HEK293 (cell line): Measurements from ENCODE around the gene GNAZ.

ENCODE experiments used
- CTCF ChIA-PET: fragments of 350-600 bp; formaldehyde crosslinking; extraction: SDS; loops from one replicate; lab custom pipeline; 2021; ENCODE audit warnings: antibody characterized with exemption; lab: Yijun Ruan, JAX
- POLR2A ChIA-PET: fragments of 300-600 bp; formaldehyde crosslinking; extraction: SDS; loops from one replicate; lab custom pipeline; 2020; ENCODE audit warnings: antibody characterized with exemption, inconsistent platforms; lab: Yijun Ruan, JAX
- H3K27ac ChIP-seq: fragments of 200-500 bp; sonication (Bioruptor generic); 2 replicates; pipeline ENCODE4 v1.5.1; 2014; ENCODE audit warnings: low read depth, low read length, control low read depth, inconsistent platforms; ENCODE audit errors: extremely low read depth
- H3K36me3 ChIP-seq, 2 experiments: fragments of 200-500 bp in 1 of 2; sonication (Bioruptor generic) in 1 of 2; 1 replicate in 1 of 2; 2 replicates in 1 of 2; pipeline ENCODE4 v1.5.1; 2014 to 2017; ENCODE audit warnings: inconsistent platforms in 2 of 2, low read length in 2 of 2; ENCODE audit not compliant: control insufficient read depth in 2 of 2, insufficient read depth in 1 of 2
- H3K4me1 ChIP-seq: fragments of 200-500 bp; sonication (Bioruptor generic); 2 replicates; pipeline ENCODE4 v1.5.1; 2014; ENCODE audit warnings: mild to moderate bottlenecking, low read length, inconsistent platforms; ENCODE audit not compliant: control insufficient read depth, insufficient read depth
- H3K4me3 ChIP-seq: 2 replicates; pipeline ENCODE4 v1.5.1; 2011; ENCODE audit warnings: low read depth, mild to moderate bottlenecking, control low read depth, low read length, moderate library complexity
- H3K9me3 ChIP-seq: fragments of 200-500 bp; sonication (Bioruptor generic); 2 replicates; pipeline ENCODE4 v1.5.1; 2014; ENCODE audit warnings: low read depth, low read length, inconsistent platforms; ENCODE audit not compliant: control insufficient read depth, insufficient read depth
- GFI1B ChIP-seq: fragments of 450-650 bp; formaldehyde crosslinking; IDR thresholded peaks from 2 replicates; pipeline ENCODE4 v1.5.1; 2016; ENCODE audit warnings: missing biosample characterization, missing genetic modification characterization
- GLIS2 ChIP-seq: fragments of 450-650 bp; formaldehyde crosslinking; IDR thresholded peaks from 2 replicates; pipeline ENCODE4 v1.5.1; 2016; ENCODE audit warnings: missing biosample characterization, missing genetic modification characterization
- KLF7 ChIP-seq: fragments of 450-650 bp; formaldehyde crosslinking; IDR thresholded peaks from 2 replicates; pipeline ENCODE4 v1.5.1; 2016; ENCODE audit warnings: missing biosample characterization, missing genetic modification characterization, borderline replicate concordance
- KLF9 ChIP-seq: fragments of 450-650 bp; formaldehyde crosslinking; IDR thresholded peaks from 2 replicates; pipeline ENCODE4 v1.5.1; 2016; ENCODE audit warnings: missing biosample characterization, missing genetic modification characterization, low read depth
- REPIN1 ChIP-seq: fragments of 450-650 bp; formaldehyde crosslinking; IDR thresholded peaks from 2 replicates; pipeline ENCODE4 v1.5.1; 2017; ENCODE audit warnings: missing biosample characterization, missing genetic modification characterization, low read depth
- SCRT1 ChIP-seq: fragments of 450-650 bp; formaldehyde crosslinking; IDR thresholded peaks from 2 replicates; pipeline ENCODE4 v1.5.1; 2016; ENCODE audit warnings: missing biosample characterization, missing genetic modification characterization, borderline replicate concordance
- SP2 ChIP-seq: fragments of 450-650 bp; formaldehyde crosslinking; IDR thresholded peaks from 2 replicates; pipeline ENCODE4 v1.5.1; 2016; ENCODE audit warnings: missing biosample characterization, missing genetic modification characterization
- ZFHX2 ChIP-seq: fragments of 450-650 bp; formaldehyde crosslinking; conservative IDR thresholded peaks from 2 replicates; pipeline ENCODE4 v1.5.1; 2016; ENCODE audit warnings: missing biosample characterization, missing genetic modification characterization
- ZFP37 ChIP-seq: fragments of 450-650 bp; formaldehyde crosslinking; IDR thresholded peaks from 2 replicates; pipeline ENCODE4 v1.5.1; 2016; ENCODE audit warnings: missing biosample characterization, missing genetic modification characterization
- ZNF155 ChIP-seq: fragments of 450-650 bp; formaldehyde crosslinking; IDR thresholded peaks from 2 replicates; pipeline ENCODE4 v1.5.1; 2016; ENCODE audit warnings: missing biosample characterization, missing genetic modification characterization
- ZNF214 ChIP-seq: fragments of 450-650 bp; formaldehyde crosslinking; IDR thresholded peaks from 2 replicates; pipeline ENCODE4 v1.5.1; 2017; ENCODE audit warnings: missing biosample characterization, mild to moderate bottlenecking, missing genetic modification characterization, borderline replicate concordance
- ZNF223 ChIP-seq: fragments of 450-650 bp; formaldehyde crosslinking; IDR thresholded peaks from 2 replicates; pipeline ENCODE4 v1.5.1; 2016; ENCODE audit warnings: missing biosample characterization, missing genetic modification characterization
- ZNF23 ChIP-seq: fragments of 450-650 bp; formaldehyde crosslinking; IDR thresholded peaks from 2 replicates; pipeline ENCODE4 v1.5.1; 2016; ENCODE audit warnings: missing biosample characterization, missing genetic modification characterization, borderline replicate concordance
- ZNF302 ChIP-seq: fragments of 450-650 bp; formaldehyde crosslinking; IDR thresholded peaks from 2 replicates; pipeline ENCODE4 v1.5.1; 2016; ENCODE audit warnings: missing biosample characterization, missing genetic modification characterization, low read depth
- ZNF416 ChIP-seq: fragments of 450-650 bp; formaldehyde crosslinking; IDR thresholded peaks from 2 replicates; pipeline ENCODE4 v1.5.1; 2016; ENCODE audit warnings: missing biosample characterization, missing genetic modification characterization
- ZNF514 ChIP-seq: fragments of 450-650 bp; formaldehyde crosslinking; IDR thresholded peaks from 2 replicates; pipeline ENCODE4 v1.5.1; 2016; ENCODE audit warnings: missing biosample characterization, missing genetic modification characterization
- ZNF585B ChIP-seq: fragments of 450-650 bp; formaldehyde crosslinking; IDR thresholded peaks from 2 replicates; pipeline ENCODE4 v1.5.1; 2016; ENCODE audit warnings: missing biosample characterization, missing genetic modification characterization
- ZNF624 ChIP-seq: fragments of 450-650 bp; formaldehyde crosslinking; IDR thresholded peaks from 2 replicates; pipeline ENCODE4 v1.5.1; 2017; ENCODE audit warnings: missing biosample characterization, missing genetic modification characterization
- ZNF654 ChIP-seq: fragments of 450-650 bp; formaldehyde crosslinking; IDR thresholded peaks from 2 replicates; pipeline ENCODE4 v1.5.1; 2016; ENCODE audit warnings: low read depth, missing biosample characterization, missing genetic modification characterization
- ZNF747 ChIP-seq: fragments of 450-650 bp; formaldehyde crosslinking; IDR thresholded peaks from 2 replicates; pipeline ENCODE4 v1.5.1; 2016; ENCODE audit warnings: missing biosample characterization, missing genetic modification characterization
- ZSCAN30 ChIP-seq: fragments of 450-650 bp; IDR thresholded peaks from 2 replicates; pipeline ENCODE4 v1.5.1; 2018; ENCODE audit warnings: missing biosample characterization, mild to moderate bottlenecking, missing genetic modification characterization, moderate library complexity
- ZXDB ChIP-seq: fragments of 450-650 bp; formaldehyde crosslinking; IDR thresholded peaks from 2 replicates; pipeline ENCODE4 v1.5.1; 2016; ENCODE audit warnings: missing biosample characterization, missing genetic modification characterization
- TF ChIP-seq, protein P1 (sequence below): fragments of 450-650 bp; formaldehyde crosslinking; IDR thresholded peaks from 2 replicates; pipeline ENCODE4 v1.5.1; 2016; ENCODE audit warnings: missing biosample characterization, missing genetic modification characterization
- TF ChIP-seq, protein P2 (sequence below): fragments of 450-650 bp; formaldehyde crosslinking; optimal IDR thresholded peaks from 2 replicates; pipeline ENCODE3; 2016; ENCODE audit warnings: missing biosample characterization, mild to moderate bottlenecking, missing genetic modification characterization
- TF ChIP-seq, protein P3 (sequence below): fragments of 450-650 bp; formaldehyde crosslinking; IDR thresholded peaks from 2 replicates; pipeline ENCODE4 v1.5.1; 2016; ENCODE audit warnings: missing biosample characterization, missing genetic modification characterization
- TF ChIP-seq, protein P4 (sequence below): fragments of 450-650 bp; formaldehyde crosslinking; IDR thresholded peaks from 2 replicates; pipeline ENCODE4 v1.5.1; 2017; ENCODE audit warnings: missing biosample characterization, missing genetic modification characterization
- TF ChIP-seq, protein P5 (sequence below): fragments of 450-650 bp; formaldehyde crosslinking; IDR thresholded peaks from 2 replicates; pipeline ENCODE4 v1.5.1; 2016; ENCODE audit warnings: missing biosample characterization, missing genetic modification characterization
- TF ChIP-seq, protein P6 (sequence below): fragments of 450-650 bp; formaldehyde crosslinking; IDR thresholded peaks from 2 replicates; pipeline ENCODE4 v1.5.1; 2016; ENCODE audit warnings: missing biosample characterization, missing genetic modification characterization

Gene GNAZ

DNA sequence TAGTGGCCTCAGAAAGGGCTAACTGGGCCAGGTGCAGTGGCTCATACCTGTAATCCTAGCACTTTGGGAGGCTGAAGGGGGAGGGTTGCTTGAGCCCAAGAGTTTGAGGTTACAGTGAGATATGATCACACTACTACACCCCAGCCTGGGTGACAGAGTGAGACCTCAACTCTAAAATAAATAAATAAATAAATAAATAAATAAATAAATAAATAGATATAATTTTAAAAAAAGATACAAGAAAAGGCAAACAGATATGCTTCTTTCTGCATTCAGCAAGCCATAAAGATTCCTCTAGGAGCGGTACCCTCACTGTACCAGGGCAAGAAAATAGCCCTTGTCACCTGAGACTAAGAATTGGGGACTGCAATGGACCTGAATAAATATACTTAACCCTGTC, 72.8 kb downstream of the GNAZ start:
- H3K4me1 ChIP-seq = peaks cover 5% of the 10 kb centered on the region; the same call in 1 of the 2 replicates
- peaks cover 0 to 17% of the 10 kb centered on the region in 2 experiments; a peak in 1 of 3 replicates for H3K36me3 ChIP-seq
- H3K27ac ChIP-seq = no peak overlapping the region
- H3K9me3 ChIP-seq = no peaks in the 10 kb centered on the region
- H3K4me3 ChIP-seq = no peak overlapping the region
- POLR2A ChIA-PET = no interaction called here
- CTCF ChIA-PET = interaction anchor here (0.9 to 1.0 kb wide), 2 partner anchors 35 to 183 kb away, joined by 3 to 5 read pairs; no protein-coding TSS in a partner anchor
- TF ChIP-seq ZSCAN30 (tag by site-specific recombination) (no peak), ZNF223 (tag by site-specific recombination) (no peak), ZFHX2 (no peak), ZNF23 (tag by site-specific recombination) (no peak), ZNF654 (tag by site-specific recombination) (peak; percentile 37), REPIN1 (tag by site-specific recombination) (no peak), ZXDB (tag by site-specific recombination) (peak; percentile 54; the same call in 1 of the 2 replicates), ZNF585B (tag by site-specific recombination) (no peak), SCRT1 (tag by site-specific recombination) (no peak), ZNF155 (tag by site-specific recombination) (no peak), GFI1B (tag by site-specific recombination) (no peak), ZNF302 (no peak), KLF9 (no peak), ZNF624 (tag by site-specific recombination) (no peak), ZNF214 (tag by site-specific recombination) (no peak), SP2 (tag by site-specific recombination) (no peak), ZNF514 (tag by site-specific recombination) (no peak), ZNF747 (no peak), GLIS2 (tag by site-specific recombination) (no peak), KLF7 (tag by site-specific recombination) (0 out of 2 replicates have a peak, but pooled peaks have one; percentile 15), ZNF416 (tag by site-specific recombination) (no peak), ZFP37 (tag by site-specific recombination) (no peak)
- TF ChIP-seq, protein P1, sequence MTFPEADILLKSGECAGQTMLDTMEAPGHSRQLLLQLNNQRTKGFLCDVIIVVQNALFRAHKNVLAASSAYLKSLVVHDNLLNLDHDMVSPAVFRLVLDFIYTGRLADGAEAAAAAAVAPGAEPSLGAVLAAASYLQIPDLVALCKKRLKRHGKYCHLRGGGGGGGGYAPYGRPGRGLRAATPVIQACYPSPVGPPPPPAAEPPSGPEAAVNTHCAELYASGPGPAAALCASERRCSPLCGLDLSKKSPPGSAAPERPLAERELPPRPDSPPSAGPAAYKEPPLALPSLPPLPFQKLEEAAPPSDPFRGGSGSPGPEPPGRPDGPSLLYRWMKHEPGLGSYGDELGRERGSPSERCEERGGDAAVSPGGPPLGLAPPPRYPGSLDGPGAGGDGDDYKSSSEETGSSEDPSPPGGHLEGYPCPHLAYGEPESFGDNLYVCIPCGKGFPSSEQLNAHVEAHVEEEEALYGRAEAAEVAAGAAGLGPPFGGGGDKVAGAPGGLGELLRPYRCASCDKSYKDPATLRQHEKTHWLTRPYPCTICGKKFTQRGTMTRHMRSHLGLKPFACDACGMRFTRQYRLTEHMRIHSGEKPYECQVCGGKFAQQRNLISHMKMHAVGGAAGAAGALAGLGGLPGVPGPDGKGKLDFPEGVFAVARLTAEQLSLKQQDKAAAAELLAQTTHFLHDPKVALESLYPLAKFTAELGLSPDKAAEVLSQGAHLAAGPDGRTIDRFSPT (tag by site-specific recombination) = no peak
- TF ChIP-seq, protein P2, sequence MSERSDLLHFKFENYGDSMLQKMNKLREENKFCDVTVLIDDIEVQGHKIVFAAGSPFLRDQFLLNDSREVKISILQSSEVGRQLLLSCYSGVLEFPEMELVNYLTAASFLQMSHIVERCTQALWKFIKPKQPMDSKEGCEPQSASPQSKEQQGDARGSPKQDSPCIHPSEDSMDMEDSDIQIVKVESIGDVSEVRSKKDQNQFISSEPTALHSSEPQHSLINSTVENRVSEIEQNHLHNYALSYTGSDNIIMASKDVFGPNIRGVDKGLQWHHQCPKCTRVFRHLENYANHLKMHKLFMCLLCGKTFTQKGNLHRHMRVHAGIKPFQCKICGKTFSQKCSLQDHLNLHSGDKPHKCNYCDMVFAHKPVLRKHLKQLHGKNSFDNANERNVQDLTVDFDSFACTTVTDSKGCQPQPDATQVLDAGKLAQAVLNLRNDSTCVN (tag by site-specific recombination) = no peak
- TF ChIP-seq, protein P3, sequence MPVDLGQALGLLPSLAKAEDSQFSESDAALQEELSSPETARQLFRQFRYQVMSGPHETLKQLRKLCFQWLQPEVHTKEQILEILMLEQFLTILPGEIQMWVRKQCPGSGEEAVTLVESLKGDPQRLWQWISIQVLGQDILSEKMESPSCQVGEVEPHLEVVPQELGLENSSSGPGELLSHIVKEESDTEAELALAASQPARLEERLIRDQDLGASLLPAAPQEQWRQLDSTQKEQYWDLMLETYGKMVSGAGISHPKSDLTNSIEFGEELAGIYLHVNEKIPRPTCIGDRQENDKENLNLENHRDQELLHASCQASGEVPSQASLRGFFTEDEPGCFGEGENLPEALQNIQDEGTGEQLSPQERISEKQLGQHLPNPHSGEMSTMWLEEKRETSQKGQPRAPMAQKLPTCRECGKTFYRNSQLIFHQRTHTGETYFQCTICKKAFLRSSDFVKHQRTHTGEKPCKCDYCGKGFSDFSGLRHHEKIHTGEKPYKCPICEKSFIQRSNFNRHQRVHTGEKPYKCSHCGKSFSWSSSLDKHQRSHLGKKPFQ (tag by site-specific recombination) = no peak
- TF ChIP-seq, protein P4, sequence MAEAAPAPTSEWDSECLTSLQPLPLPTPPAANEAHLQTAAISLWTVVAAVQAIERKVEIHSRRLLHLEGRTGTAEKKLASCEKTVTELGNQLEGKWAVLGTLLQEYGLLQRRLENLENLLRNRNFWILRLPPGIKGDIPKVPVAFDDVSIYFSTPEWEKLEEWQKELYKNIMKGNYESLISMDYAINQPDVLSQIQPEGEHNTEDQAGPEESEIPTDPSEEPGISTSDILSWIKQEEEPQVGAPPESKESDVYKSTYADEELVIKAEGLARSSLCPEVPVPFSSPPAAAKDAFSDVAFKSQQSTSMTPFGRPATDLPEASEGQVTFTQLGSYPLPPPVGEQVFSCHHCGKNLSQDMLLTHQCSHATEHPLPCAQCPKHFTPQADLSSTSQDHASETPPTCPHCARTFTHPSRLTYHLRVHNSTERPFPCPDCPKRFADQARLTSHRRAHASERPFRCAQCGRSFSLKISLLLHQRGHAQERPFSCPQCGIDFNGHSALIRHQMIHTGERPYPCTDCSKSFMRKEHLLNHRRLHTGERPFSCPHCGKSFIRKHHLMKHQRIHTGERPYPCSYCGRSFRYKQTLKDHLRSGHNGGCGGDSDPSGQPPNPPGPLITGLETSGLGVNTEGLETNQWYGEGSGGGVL (tag by site-specific recombination) = no peak
- TF ChIP-seq, protein P5, sequence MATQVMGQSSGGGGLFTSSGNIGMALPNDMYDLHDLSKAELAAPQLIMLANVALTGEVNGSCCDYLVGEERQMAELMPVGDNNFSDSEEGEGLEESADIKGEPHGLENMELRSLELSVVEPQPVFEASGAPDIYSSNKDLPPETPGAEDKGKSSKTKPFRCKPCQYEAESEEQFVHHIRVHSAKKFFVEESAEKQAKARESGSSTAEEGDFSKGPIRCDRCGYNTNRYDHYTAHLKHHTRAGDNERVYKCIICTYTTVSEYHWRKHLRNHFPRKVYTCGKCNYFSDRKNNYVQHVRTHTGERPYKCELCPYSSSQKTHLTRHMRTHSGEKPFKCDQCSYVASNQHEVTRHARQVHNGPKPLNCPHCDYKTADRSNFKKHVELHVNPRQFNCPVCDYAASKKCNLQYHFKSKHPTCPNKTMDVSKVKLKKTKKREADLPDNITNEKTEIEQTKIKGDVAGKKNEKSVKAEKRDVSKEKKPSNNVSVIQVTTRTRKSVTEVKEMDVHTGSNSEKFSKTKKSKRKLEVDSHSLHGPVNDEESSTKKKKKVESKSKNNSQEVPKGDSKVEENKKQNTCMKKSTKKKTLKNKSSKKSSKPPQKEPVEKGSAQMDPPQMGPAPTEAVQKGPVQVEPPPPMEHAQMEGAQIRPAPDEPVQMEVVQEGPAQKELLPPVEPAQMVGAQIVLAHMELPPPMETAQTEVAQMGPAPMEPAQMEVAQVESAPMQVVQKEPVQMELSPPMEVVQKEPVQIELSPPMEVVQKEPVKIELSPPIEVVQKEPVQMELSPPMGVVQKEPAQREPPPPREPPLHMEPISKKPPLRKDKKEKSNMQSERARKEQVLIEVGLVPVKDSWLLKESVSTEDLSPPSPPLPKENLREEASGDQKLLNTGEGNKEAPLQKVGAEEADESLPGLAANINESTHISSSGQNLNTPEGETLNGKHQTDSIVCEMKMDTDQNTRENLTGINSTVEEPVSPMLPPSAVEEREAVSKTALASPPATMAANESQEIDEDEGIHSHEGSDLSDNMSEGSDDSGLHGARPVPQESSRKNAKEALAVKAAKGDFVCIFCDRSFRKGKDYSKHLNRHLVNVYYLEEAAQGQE (tag by site-specific recombination) = peak; percentile 58
- TF ChIP-seq, protein P6, sequence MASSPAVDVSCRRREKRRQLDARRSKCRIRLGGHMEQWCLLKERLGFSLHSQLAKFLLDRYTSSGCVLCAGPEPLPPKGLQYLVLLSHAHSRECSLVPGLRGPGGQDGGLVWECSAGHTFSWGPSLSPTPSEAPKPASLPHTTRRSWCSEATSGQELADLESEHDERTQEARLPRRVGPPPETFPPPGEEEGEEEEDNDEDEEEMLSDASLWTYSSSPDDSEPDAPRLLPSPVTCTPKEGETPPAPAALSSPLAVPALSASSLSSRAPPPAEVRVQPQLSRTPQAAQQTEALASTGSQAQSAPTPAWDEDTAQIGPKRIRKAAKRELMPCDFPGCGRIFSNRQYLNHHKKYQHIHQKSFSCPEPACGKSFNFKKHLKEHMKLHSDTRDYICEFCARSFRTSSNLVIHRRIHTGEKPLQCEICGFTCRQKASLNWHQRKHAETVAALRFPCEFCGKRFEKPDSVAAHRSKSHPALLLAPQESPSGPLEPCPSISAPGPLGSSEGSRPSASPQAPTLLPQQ (tag by site-specific recombination) = no peak
